Measurements from ENCODE around the gene EPHA10.

The EPHA10 gene

DNA sequence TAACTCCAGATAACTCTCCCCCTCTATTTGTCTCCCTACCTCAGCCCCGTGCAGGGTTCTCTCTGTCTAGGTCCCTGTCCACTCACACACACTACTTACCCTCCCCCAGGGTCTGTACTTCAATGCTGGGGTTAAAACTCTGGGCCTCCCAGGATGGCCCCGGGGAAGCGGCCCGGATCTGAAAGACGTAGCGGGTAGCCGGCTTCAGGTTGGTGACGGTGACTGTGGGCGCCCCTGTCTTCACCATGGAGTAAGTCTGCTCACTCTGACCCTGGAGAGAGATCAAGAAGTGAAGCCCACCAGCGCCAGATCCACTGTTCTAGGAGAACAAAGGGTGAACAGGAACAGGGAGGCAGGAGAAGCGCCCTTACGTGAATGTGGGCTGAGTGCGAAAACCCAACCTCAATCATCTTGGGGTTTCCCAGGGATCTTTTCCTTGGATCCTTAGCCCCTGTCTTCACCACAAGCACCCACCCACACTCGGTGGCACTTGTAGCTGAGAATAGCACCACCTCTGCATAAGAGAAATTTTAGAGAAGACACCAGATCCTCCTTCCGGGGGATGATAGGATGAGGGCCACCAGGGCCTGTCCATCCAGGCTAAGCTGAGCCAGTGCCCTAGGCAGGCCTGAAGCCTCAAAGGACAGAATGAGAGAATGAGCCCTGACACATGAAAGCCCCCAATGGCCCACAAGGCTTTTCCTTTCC, 33.5 kb downstream of the EPHA10 start:
- Histone ChIP-seq H3K4me3 (no peak overlapping the region), H3K27ac (no peak overlapping the region)
- DNase-seq (ENCODE audit: low spot score): peak; percentile 47
- TF ChIP-seq, protein P1, sequence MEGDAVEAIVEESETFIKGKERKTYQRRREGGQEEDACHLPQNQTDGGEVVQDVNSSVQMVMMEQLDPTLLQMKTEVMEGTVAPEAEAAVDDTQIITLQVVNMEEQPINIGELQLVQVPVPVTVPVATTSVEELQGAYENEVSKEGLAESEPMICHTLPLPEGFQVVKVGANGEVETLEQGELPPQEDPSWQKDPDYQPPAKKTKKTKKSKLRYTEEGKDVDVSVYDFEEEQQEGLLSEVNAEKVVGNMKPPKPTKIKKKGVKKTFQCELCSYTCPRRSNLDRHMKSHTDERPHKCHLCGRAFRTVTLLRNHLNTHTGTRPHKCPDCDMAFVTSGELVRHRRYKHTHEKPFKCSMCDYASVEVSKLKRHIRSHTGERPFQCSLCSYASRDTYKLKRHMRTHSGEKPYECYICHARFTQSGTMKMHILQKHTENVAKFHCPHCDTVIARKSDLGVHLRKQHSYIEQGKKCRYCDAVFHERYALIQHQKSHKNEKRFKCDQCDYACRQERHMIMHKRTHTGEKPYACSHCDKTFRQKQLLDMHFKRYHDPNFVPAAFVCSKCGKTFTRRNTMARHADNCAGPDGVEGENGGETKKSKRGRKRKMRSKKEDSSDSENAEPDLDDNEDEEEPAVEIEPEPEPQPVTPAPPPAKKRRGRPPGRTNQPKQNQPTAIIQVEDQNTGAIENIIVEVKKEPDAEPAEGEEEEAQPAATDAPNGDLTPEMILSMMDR (IDR thresholded peaks at IDR 0.05): no peak

DNA sequence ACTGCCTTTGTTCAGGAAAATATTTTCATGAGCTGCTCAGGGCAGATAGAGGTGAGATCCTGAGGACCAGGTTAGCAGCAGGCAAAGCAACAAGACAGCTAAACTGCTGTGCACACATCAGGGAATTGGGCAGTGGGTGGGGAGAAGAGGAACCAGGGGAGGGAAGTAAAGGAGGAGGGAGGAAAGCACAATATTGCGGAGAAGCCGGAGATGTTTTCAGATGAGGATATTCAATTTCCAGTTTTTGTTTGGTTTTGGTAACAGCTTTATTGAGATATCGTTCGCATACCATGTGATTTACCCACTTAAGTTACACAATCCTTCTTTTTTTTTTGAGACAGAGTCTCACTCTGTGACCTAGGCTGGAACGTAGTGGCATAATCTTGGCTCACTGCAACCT, 34.5 kb downstream of the EPHA10 start:
- H3K27ac ChIP-seq: no peak overlapping the region
- TF ChIP-seq, protein P1 (IDR thresholded peaks at IDR 0.05): no peak
- peak; percentile 14 for DNase-seq (ENCODE audit: low spot score)
- H3K4me3 ChIP-seq: no peak overlapping the region

DNA sequence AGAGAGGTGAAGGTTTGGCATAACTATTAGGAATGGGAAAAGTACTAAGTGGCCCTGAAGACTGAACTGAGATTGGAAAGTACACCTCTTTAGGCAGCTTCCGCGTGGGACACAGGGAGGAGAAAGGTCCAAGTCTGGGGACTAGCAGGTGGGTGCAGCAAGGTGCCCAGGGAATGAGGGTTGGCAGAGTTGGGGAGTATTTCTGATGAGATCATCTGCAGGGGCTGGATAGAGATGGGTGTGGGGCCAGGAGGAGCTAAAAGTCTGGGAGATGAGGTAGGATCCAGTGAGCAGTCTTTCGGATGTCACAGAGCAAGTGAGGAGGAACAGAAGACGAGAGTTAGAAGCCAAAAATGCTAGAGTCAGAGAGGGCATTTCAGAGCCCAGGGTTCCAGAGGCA, 36.5 kb downstream of the EPHA10 start:
- H3K4me3 ChIP-seq: no peak overlapping the region
- no peak overlapping the region for H3K27ac ChIP-seq
- peak; percentile 50 for DNase-seq (ENCODE audit: low spot score)
- TF ChIP-seq, protein P1 (IDR thresholded peaks at IDR 0.05): no peak

DNA sequence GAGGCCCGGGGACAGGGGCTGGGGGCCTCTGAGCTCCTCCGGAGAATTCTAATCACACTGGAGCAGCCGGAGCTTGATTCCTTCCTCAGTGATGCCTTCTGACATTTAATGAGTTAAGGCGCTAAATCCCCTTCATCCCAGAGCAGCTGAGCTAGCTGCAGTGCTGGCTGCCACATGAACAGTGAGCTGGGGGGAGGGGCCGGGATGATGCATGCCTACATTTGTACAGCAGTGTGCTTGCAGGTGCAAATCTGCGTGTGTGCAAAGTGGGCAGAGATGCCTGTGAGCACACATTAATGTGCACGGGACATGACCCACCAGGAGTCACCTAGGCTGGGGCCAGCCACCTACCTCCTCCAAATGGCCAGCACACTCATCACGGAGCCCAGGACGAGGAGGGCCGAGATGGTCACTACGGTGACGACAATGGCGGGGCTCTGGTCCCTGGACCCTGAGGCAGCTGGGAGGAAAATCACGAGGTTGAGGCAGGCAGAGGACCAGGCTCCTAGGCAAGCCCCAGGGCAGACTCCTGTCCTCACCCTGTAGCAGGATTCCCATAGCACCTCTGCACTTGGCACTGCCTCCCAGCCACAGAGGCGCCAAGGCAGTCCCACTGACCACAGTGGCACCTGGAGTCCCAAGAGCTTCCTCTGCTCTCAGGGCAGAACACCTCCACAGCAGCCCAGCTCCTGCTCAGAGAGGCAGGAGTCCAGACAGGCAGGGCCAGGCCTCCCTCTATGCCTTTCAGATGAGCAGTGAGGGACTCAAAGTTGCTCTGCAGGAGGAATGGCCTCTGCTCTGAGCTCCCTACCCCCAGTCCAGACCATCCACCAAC, 38.0 kb downstream of the EPHA10 start:
- Histone ChIP-seq H3K4me3 (no peak overlapping the region), H3K27ac (no peak overlapping the region)
- DNase-seq (ENCODE audit: low spot score): peak; percentile 33
- TF ChIP-seq, protein P1 (IDR thresholded peaks at IDR 0.05): no peak

DNA sequence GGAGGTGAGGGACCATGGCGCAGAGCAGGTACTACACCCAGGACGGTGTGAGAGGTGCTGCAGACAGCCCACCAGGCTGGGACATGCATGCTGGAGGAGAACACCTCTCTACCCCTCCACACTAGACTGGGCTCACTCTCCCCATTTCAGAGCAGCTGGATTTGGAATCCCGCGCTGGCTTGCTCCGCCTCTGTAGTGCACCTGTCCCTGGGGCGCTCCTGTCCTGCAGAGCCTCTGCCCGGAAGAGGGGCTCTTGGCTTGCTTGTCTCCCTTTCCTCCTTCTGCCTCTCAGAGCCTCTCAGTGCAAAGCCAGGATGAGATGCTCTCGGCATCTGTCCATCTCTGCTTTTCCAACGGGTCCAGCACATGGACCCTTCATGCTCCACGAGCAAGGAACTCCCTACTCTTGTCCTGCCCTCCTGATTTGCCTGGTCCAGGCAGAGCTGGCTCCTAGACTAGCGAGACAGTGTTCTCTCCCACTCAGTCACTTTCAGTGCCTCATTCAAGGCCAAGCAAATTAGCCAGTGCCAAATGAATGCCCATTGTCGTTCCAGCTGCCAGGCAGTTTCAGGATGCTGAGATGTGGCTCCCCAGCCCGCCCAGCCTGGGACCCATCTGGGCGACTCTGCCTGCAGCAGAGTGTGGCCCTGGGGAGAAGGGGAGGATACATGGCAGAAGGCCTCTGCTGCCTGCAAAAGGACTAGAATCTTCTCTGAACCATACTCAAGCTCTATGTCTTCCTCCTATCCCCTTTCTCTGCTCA, 38.9 kb downstream of the EPHA10 start:
- TF ChIP-seq, protein P1 (IDR thresholded peaks at IDR 0.05): no peak
- DNase-seq (ENCODE audit: low spot score): no peak

DNA sequence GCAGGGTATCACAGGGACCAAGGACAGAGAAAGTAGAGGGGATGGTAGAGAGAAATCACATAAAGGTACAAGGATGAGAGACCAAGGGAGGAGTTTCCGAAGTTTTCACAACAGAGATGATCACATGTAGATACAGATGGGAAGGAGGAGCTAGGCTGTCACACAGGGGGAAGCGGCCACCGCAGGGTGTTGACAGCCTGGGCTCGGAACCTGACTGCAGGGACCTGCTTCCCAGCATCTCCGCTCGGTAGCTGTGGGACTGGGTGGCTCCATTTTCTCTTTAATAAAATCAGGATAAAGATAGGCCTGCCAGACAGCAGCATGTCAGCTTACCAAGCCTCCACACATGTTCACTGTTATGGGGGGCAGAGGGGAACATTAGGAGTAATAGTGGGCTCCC, 40.3 kb downstream of the EPHA10 start:
- TF ChIP-seq, protein P1 (IDR thresholded peaks at IDR 0.05): no peak

More for the DNA sequence above, 38.9 kb downstream of the EPHA10 start:
- Histone ChIP-seq H3K4me3 (no peak overlapping the region), H3K27ac (no peak overlapping the region)

More for the DNA sequence above, 40.3 kb downstream of the EPHA10 start:
- DNase-seq (ENCODE audit: low spot score): no peak
- Histone ChIP-seq H3K27ac (no peak overlapping the region), H3K4me3 (no peak overlapping the region)
